Lower leg skin (tissue), 4 donors: ENCODE measurements around the gene PNCK. TPM values are rescaled to one million over a fixed set of nuclear protein-coding genes. Genes with fewer than 3 reads are reported as not detected.

ENCODE experiments used
- DNase-seq, 2 donors: peaks; one replicate each; pipeline ENCODE4 v3.0.0-alpha.2; 2019; ENCODE audit warnings: low spot score in 2 of 2
- H3K4me3 ChIP-seq: fragments of 200-600 bp; sonication (generic); 2 replicates; pipeline ENCODE4 v1.5.1; 2017; ENCODE audit warnings: mild to moderate bottlenecking, low read depth; ENCODE audit not compliant: poor library complexity, severe bottlenecking
- POLR2A ChIP-seq, 2 donors: fragments of 450-650 bp; IDR thresholded peaks; one replicate each; pipeline ENCODE4 v1.6.1; 2016 to 2017; ENCODE audit warnings: antibody characterized with exemption in 2 of 2, mild to moderate bottlenecking in 1 of 2, moderate library complexity in 1 of 2
- WGBS, 2 donors: methylation state at CpG; one replicate each; pipeline ENCODE4 v1.1.5; 2018; 5-methylcytosine and 5-hydroxymethylcytosine counted together
- intact Hi-C: fragments of 100-400 bp; cut with DNase I; formaldehyde crosslinking; loops from one replicate; pipeline ENCODE4 v1.15.0; 2023; ENCODE audit warnings: low total_unique reads
- total RNA-seq, 4 donors: library from RNA; depleted of rRNA; stranded (reverse); fragments of >200 nt; gene quantifications; one replicate each; pipeline ENCODE4 v1.1.0, GENCODE V29; 2016
- TF ChIP-seq, protein P1 (sequence below), 3 donors: fragments of 450-650 bp; IDR thresholded peaks; one replicate each; pipeline ENCODE4 v1.5.1; 2016; ENCODE audit warnings: antibody characterized with exemption in 3 of 3, mild to moderate bottlenecking in 3 of 3, moderate library complexity in 2 of 3

The PNCK gene
- total RNA-seq, 4 donors from 2014 or later, result 0.76 to 6.7 (median 2.1) TPM

DNA sequence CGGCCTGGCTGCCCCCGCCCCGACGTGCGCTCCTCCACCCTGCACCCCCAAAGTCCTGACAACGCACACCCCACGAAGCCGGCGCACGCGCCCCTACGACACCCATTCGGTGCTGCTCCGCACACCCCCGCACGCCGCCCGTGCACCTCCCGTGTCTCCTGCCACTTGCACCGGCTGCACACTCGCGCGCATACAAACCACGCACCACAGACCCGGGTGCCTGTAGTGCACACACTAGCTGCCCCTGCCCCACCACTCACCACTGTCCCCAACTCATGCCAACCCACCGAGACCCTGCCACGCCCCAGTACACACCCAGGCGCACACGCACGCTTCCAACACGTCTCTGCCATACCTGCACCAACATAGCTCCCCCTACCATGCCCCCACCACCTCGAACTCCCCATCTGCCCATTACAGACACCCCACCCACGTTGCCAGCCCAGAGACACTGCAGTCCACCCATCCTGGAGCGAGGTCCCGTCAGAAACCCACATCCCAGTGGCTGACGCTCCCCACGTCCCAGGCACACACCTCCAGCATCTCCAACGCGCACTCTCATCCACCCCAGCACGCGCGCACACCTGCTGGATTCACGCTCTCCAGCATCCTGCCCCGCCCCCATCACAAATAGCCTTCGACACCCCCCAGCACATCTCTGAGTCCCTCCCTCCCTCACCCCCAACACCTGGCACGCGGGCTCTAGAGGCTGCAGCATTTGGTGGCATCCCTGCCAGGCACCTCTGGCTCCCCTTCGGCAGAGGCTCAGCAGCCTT is 30.8 kb downstream of the PNCK start:
- peak in 1 of 2 donors; percentile 77 for DNase-seq
- WGBS, 2 donors, result 0 to 49% methylated on average over 20 to 41 of the region's 48 CpGs
- intact Hi-C loops, result no loop called here
- H3K4me3 ChIP-seq, result no peak overlapping the region
- TF ChIP-seq, protein P1, sequence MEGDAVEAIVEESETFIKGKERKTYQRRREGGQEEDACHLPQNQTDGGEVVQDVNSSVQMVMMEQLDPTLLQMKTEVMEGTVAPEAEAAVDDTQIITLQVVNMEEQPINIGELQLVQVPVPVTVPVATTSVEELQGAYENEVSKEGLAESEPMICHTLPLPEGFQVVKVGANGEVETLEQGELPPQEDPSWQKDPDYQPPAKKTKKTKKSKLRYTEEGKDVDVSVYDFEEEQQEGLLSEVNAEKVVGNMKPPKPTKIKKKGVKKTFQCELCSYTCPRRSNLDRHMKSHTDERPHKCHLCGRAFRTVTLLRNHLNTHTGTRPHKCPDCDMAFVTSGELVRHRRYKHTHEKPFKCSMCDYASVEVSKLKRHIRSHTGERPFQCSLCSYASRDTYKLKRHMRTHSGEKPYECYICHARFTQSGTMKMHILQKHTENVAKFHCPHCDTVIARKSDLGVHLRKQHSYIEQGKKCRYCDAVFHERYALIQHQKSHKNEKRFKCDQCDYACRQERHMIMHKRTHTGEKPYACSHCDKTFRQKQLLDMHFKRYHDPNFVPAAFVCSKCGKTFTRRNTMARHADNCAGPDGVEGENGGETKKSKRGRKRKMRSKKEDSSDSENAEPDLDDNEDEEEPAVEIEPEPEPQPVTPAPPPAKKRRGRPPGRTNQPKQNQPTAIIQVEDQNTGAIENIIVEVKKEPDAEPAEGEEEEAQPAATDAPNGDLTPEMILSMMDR (IDR thresholded peaks at IDR 0.05), result no peak
- TF ChIP-seq POLR2A (IDR thresholded peaks at IDR 0.05), result no peak

DNA sequence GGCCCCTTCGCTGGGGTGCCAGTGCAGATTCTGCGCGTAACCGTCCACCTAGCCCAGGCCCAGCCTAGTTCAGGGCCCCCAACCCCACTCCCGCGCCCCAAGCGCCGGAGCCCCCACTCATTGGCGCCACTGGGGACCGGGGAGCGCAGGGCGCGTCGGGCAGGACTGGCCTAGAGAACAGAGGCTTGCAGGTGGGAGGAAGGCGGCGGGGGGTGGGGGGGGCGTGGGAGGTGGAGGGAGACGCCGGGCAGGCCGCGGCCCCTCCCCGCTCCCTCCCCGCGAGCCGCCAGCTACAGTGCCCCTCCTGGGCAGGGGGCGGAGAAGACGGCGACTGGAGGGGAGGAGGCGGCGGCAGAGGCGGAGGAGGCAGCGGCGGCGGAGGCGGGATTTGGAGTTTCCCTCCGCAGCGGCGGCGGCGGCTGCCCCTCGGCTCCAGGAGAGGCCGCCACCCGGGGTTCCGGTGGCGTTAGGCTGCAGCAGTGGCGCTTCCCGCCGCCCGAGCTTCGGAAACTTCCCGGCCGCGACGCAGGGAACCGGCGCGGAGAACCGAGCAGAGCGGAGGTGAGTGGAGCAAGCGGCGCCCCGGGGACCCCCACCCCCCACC is 31.5 kb downstream of the PNCK start:
- TF ChIP-seq POLR2A (IDR thresholded peaks at IDR 0.05), result no peak
- TF ChIP-seq, protein P1 (IDR thresholded peaks at IDR 0.05), result no peak
- WGBS, 2 donors, result 52% methylated on average over 28 of the region's 62 CpGs; no CpG with 5 or more reads in 1 of the 2 donors
- H3K4me3 ChIP-seq, result no peak overlapping the region
- peak in 1 of 2 donors; percentile 74 for DNase-seq
- intact Hi-C loops, result no loop called here

DNA sequence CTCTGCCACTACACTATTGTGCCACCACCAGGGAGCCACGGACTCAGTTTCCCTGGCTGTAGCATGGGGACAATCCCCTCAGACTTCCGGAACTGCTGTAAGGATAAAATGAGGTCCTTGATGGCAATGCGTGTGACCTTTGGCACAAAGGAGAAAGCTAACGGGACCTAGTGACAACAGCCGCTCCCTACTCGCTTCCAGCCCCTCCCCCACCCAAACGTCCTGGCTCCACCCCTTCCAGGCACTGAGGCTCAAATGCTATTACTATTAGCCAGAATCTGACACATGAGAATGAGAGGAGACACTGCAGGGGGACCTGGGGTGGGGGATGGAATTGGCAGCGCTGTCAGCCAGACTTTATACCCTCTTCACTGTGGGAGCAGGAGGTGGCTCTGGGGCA is 32.0 kb downstream of the PNCK start:
- WGBS, 2 donors, result 5 to 34% methylated on average over 4 to 8 of the region's 8 CpGs
- intact Hi-C loops, result no loop called here
- H3K4me3 ChIP-seq, result no peak overlapping the region
- TF ChIP-seq, protein P1 (IDR thresholded peaks at IDR 0.05), result no peak
- no peak for TF ChIP-seq POLR2A (IDR thresholded peaks at IDR 0.05)
- no peak for DNase-seq

DNA sequence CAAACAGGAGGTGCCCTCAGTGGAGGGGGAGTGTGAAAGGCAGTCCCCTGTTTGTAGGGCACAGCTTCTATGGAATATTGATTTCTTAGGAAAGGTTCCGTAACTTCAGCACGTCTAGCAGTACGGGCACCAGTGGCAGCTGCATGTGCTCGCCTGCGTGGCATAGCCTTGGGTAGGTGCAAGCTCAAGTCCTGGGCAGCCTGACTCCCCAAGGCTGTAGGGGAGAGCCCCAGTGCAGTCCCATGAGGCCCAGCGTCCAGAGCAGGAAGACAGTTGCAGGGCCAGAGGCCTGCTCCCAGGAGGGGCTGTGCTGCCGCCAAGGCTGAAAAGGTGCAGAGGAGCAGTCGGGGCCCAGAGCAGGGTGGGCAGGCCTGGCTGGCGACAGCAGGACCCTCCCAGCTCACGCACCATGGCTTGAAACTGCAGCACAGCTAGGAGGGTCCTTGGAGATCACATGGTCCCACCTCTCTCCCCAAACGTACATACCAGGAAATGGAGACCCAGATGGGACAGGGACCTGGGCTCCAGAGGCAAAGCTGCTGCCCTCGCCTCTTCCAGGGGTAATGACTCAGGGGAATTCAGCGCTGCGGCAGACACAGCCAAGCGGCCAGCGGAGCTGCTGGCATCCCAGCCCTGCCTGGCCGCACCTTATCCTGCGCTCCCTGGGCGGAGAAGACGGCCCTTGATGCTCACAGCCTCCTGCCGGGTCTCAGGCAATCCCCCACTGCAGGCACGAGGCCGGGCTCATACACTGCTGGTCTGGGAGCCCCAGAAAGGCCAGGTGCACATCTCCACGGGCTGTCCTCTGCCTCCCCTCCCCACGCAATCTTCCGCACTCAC is 32.7 kb downstream of the PNCK start:
- TF ChIP-seq, protein P1 (IDR thresholded peaks at IDR 0.05), result no peak
- TF ChIP-seq POLR2A (IDR thresholded peaks at IDR 0.05), result no peak
- intact Hi-C loops, result no loop called here
- no peak overlapping the region for H3K4me3 ChIP-seq
- DNase-seq, result peak in 1 of 2 donors; percentile 66
- 67 to 80% methylated on average over 1 to 17 of the region's 26 CpGs for WGBS, 2 donors

DNA sequence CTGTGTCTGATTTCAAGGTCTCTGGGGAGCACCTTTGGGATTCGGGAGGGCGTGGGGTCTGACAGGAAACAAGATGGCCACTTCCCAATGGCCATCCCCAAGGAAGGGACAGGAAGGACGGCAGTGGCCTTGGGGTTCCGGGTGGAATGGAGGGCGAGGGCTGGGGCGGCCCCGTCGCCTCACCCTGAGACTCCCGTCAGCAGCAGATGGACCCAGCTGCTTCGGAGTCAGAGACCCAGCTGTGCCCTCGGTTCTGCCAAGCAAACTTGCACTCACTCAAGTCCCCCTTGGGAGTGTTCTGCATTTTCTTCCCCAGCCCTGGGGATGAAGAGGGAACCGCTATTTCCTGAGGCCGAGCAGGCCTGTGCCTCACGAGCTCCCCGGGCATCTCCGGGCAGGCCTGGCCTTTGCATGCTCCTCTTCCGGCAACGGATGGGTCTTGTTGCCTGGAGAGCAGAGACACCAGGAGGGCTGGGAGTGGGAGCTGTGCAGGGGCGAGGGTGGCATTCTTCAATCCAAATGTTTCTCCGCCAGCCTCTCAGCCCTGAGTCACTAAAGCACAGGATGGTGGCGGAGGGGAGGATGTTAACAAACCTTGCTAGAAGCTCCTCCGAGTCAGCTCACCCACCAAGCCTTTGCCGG is 33.4 kb downstream of the PNCK start:
- DNase-seq, result peak in 1 of 2 donors; percentile 74

More for the DNA sequence above, 33.4 kb downstream of the PNCK start:
- 79 to 85% methylated on average over 8 to 23 of the region's 23 CpGs for WGBS, 2 donors
- intact Hi-C loops, result no loop called here
- TF ChIP-seq, protein P1 (IDR thresholded peaks at IDR 0.05), result no peak
- no peak for TF ChIP-seq POLR2A (IDR thresholded peaks at IDR 0.05)
- H3K4me3 ChIP-seq, result no peak overlapping the region
